Measurements from ENCODE around the gene HLA-E. TPM values are rescaled to one million over a fixed set of nuclear protein-coding genes. Genes with fewer than 3 reads are reported as not detected.
A peak's percentile ranks its signal among the peaks of the same experiment; 100 is the strongest.

Gene HLA-E
- total and polyA plus RNA-seq, 2 of the 13 experiments (the other 11 are each of a cell fraction or from before 2014, with no cell fraction given) = 45.2 to 90.4 TPM

- TF ChIP-seq NFAT5 (CRISPR knock-in tag; IDR thresholded peaks at IDR 0.05) = no peak
- no peak for TF ChIP-seq ZNF704 (CRISPR knock-in tag; IDR thresholded peaks at IDR 0.05; ENCODE audit: borderline replicate concordance)
- TF ChIP-seq ZNF691 (CRISPR knock-in tag; IDR thresholded peaks at IDR 0.05; ENCODE audit: borderline replicate concordance, low read depth) = 0 out of 2 replicates have a peak, but pooled peaks have one; percentile 25
- TF ChIP-seq, protein P1, sequence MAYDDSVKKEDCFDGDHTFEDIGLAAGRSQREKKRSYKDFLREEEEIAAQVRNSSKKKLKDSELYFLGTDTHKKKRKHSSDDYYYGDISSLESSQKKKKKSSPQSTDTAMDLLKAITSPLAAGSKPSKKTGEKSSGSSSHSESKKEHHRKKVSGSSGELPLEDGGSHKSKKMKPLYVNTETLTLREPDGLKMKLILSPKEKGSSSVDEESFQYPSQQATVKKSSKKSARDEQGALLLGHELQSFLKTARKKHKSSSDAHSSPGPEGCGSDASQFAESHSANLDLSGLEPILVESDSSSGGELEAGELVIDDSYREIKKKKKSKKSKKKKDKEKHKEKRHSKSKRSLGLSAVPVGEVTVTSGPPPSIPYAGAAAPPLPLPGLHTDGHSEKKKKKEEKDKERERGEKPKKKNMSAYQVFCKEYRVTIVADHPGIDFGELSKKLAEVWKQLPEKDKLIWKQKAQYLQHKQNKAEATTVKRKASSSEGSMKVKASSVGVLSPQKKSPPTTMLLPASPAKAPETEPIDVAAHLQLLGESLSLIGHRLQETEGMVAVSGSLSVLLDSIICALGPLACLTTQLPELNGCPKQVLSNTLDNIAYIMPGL (CRISPR knock-in tag; IDR thresholded peaks at IDR 0.05; ENCODE audit: borderline replicate concordance in 1 of 2, low read depth in 1 of 2) = peak in 1 of 2 experiments; percentile 62; a peak in 3 of 4 replicates
- TF ChIP-seq ZBTB8A (CRISPR knock-in tag; IDR thresholded peaks at IDR 0.05; ENCODE audit: borderline replicate concordance, low read depth) = no peak
- TF ChIP-seq ZNF761 (CRISPR knock-in tag; conservative IDR thresholded peaks at IDR 0.05) = 0 out of 2 replicates have a peak, but pooled peaks have one; percentile 26
- peak; percentile 67 for TF ChIP-seq FOXP4 (CRISPR knock-in tag; IDR thresholded peaks at IDR 0.05)
- TF ChIP-seq HOXA5 (CRISPR knock-in tag; IDR thresholded peaks at IDR 0.05) = peak; percentile 69; the same call in 1 of the 2 replicates
- peak; percentile 88; the same call in 1 of the 2 replicates for TF ChIP-seq SMAD3 (CRISPR knock-in tag; IDR thresholded peaks at IDR 0.05)
- TF ChIP-seq ZNF24 (IDR thresholded peaks at IDR 0.05) = no peak
- TF ChIP-seq, protein P2, sequence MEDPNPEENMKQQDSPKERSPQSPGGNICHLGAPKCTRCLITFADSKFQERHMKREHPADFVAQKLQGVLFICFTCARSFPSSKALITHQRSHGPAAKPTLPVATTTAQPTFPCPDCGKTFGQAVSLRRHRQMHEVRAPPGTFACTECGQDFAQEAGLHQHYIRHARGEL (CRISPR knock-in tag; IDR thresholded peaks at IDR 0.05) = no peak
- no peak for TF ChIP-seq ZNF180 (CRISPR knock-in tag; IDR thresholded peaks at IDR 0.05; ENCODE audit: borderline replicate concordance, low read depth)
- peak; percentile 38; the same call in 1 of the 2 replicates for TF ChIP-seq ZFP37 (CRISPR knock-in tag; IDR thresholded peaks at IDR 0.05; ENCODE audit: borderline replicate concordance)
- no peak; the same call in 1 of the 2 replicates for TF ChIP-seq SP2 (CRISPR knock-in tag; IDR thresholded peaks at IDR 0.05)
Measured at GRCh38 chr6:30515944-30516753, 26.8 kb downstream of the HLA-E start (continued).
